Bronchial smooth muscle cell (primary cell): ENCODE data around the gene PRPF40A. TPM values are rescaled to one million over a fixed set of nuclear protein-coding genes. Genes with fewer than 3 reads are reported as not detected.

Experiments used
- total RNA-seq: library from RNA; depleted of rRNA; stranded (reverse); fragments of >200 nt; gene quantifications from 2 replicates; pipeline ENCODE4 v1.2.1, GENCODE V29; 2014

The PRPF40A gene
- total RNA-seq = 60.6 and 81.5 TPM in 2 replicates

DNA sequence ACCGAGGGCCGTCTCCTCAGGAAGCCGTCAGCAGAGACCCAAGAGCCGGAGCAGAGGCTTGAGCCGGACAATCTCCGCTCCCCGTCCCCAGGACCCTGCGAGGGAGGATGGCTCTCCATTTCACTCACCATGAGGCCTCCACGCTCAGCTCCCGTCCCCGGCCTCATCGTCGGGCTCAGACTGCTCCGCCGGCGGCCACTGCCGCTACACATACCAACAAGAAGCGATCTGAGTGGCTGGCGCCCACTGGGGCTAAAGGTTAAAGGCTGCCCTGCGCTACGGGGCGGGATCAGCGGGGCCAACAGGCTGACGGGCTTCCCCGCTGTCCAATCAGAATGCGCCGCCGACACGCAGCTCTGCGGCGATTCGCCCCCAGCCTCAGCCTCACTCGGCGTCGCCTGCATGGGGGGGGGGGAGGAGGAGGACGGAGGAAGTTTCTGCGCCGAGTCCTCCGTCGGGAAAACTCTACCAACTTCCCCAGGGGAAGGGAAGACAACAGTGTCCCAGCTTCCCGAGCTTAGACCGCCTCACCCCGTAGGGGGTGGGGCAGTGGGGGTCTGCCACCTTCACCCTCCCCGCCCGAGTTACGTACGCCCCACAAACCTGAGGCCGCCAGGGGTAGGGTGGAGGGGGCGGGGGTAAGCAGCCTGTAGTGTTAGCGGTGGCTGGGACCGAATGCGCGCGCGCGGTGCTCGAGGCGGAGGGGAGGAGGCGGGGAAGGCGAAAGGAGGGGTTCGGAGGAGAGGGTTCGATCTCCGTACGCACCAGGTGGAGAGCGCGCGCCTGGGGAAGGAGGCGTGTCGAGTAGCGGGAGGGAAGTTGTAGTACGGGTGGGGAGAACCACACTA, at the start of gene PRPF40A:
TSS of gene PRPF40A (minus strand) at position 234 of the 848 bp plus-strand sequence. CDS start at position 212, 22 bp downstream.

DNA sequence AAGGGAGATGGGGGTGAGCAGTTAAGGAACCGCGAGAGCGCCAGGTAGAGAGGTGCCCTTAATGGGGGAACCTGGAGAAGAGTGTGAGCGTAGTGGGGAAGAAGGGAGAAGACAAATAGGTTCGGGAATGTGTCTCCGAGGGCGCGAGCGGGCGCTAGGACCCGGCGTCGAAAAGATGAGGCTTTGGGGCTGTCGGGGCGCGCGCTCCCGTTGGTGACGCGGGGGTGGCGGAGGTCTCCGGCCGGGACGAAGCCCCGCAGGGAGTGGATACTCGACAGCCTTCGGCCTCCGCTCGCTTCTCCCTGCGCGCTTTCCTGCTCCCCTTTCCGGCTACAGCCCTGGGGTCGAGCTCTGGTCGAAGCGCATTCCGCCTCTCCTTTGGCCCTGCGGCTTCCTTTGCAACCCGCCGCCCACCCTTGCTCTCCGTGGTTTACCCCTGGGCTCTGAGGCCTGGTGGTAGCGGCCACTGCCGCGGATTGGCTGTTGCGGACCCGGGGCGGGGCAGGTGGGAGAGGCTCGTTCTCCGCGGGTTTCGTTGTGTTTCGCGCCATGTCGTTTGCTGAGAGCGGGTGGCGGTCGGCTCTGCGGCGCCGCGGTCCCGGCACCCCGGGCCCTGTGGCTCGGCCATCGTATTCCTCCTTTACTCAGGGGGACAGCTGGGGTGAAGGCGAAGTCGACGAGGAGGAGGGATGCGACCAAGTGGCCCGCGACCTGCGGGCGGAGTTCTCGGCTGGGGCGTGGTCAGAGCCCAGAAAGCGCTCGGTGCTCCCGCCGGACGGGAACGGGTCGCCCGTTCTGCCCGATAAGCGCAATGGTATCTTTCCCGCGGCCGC, 1.0 kb upstream of the PRPF40A start, which contains the start of gene ARL6IP6:
TSS of gene ARL6IP6 (plus strand) at position 545 of the 833 bp plus-strand sequence. CDS start at position 550, 5 bp downstream.

Other genes starting within 250 kb of the PRPF40A start
- gene ARL6IP6, start 1.2 kb upstream of the PRPF40A start, total RNA-seq = 7.8 and 8.2 TPM in 2 replicates